GM11168 (cell line): ENCODE measurements around the gene ZFPL1.

ENCODE experiments used
- in situ Hi-C: fragments of 300-500 bp; cut with MboI; formaldehyde crosslinking; loops from one replicate; pipeline ENCODE4 v1.12.0; 2022; ENCODE audit warnings: low sequenced_read_pairs; ENCODE audit not compliant: unreplicated experiment

ZFPL1 gene

GRCh38 chr11:65089621-65090020 lies 5.6 kb downstream of the ZFPL1 start:
- in situ Hi-C loops: no loop called here

DNA sequence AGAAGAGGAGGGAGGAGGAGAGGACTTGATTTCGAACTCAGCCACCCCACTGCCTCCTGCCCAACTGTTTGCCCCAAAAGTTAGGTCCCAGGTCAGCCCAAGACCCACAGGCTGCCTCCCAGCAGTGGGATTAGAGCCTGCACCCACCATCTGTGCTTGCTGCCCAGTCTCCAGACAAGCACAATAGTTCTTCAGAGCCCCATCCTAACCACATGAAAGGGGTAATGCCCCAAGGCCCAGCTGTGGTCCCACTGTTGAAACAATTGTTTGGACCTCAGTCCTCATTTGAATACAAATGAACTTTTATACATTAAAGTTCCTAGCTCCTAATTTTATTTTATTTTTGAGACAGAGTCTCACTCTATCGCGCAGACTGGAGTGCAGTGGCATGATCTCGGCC lies 6.6 kb downstream of the ZFPL1 start:
- in situ Hi-C loops: no loop called here

GRCh38 chr11:65095427-65095826 lies 11.4 kb downstream of the ZFPL1 start:
- in situ Hi-C loops: no loop called here

DNA sequence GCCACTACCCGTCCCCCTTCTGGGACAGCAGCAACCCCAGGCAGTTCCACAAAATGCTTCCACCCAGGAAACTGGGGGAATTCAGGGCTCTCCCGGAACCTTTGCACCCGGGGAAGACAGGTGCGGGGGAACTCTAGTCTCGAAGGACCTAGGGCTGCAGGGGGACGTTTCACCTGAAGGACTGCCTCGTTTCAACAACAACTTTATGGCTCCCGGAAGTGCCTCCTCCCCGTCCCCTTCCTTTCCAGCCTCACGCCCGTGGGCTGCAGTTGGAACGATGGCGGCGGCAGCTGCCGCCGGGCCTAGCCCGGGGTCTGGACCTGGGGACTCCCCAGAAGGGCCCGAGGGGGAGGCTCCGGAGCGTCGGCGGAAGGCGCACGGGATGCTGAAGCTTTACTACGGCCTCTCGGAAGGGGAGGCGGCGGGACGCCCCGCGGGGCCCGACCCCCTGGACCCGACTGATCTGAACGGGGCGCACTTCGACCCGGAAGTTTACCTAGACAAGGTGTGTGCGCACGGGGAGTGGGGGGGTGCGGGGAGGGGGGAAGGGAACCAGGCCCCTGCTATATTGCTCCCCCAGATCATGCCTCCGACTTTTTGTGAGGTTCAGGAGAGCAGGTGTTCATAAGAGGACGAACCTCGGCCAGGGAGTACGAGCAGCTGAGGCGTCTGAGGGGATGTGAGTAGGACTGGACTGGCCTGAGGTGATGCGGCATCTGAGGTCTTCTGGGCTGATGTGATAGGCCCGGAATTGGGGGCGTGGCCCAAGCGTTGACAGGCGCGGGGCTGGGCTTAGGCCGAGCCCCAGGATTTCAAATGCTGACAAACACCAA lies 12.2 kb downstream of the ZFPL1 start, which contains the start of gene VPS51:
TSS of gene VPS51 (plus strand) at position 241 of the 833 bp plus-strand sequence. CDS start at position 278, 37 bp downstream.
- in situ Hi-C loops: no loop called here

DNA sequence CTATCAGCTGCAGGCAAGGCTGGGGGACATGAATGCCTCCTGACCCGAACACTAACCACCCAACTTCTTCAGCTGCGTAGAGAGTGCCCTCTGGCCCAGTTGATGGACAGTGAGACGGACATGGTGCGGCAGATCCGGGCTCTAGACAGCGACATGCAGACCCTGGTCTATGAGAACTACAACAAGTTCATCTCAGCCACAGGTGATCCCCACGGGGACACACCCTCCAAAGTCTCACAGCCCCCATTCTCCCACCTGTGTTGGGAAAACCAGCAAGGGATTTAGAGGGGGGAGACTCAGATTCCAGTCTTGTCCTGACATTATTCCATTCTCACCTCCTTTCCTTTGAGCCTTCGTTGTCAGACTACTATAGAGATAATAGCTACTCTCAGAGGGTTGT lies 12.9 kb downstream of the ZFPL1 start:
- in situ Hi-C loops: no loop called here

DNA sequence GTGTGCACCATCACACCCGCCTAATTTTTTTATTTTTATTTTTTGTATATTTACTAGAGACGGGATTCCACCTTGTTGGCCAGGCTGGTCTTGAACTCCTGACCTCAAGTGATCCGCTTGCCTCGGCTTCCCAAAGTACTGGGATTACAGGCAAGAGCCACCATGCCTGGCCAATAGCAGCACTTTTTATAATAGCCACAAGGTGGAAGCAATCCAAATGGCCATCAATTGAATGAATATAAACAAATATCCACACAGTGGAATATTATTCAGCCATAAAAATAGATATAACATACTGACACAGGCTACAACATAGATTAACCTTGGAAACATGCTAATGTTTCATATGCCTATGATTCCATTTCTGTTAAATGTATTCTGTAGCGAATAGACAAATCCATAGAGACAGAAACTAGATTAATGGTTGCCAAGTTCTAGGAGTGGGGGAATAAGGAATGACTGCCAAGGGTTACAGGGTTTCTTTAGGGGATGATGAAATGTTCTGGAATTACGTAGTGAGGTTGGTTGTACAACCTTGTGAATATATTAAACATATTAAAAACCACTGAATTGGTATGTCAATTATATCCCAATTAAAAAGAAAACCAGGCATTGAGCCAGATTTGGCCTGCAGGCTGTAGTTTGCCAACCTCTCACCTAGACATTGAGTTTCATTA lies 16.8 kb downstream of the ZFPL1 start:
- in situ Hi-C loops: no loop called here

GRCh38 chr11:65102142-65103095 lies 18.4 kb downstream of the ZFPL1 start:
- in situ Hi-C loops: no loop called here

DNA sequence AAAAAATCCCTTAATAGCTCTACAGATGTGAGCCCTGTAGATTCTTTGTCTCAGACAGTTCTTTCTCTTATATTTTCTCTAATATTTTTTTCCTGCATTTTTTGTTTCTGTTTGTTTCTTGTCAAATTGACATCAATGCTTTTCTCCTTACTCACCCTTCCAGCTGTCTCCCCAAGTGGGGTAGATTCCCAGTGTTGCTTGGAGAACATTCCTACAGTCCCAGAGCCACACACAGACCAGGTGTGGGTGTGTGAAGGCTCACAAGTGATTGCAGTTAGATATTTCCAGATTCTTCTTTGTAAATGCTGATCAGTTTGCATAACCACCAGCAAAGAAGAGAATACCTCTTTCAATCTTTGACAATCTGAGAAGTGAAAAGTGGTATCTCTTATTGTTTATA lies 19.5 kb downstream of the ZFPL1 start:
- in situ Hi-C loops: no loop called here

GRCh38 chr11:65104628-65105027 lies 20.6 kb downstream of the ZFPL1 start:
- in situ Hi-C loops: no loop called here

GRCh38 chr11:65107078-65107477 lies 23.1 kb downstream of the ZFPL1 start:
- in situ Hi-C loops: no loop called here

- in situ Hi-C loops: no loop called here
Observed at GRCh38 chr11:65107751-65108468, 23.9 kb downstream of the ZFPL1 start.

DNA sequence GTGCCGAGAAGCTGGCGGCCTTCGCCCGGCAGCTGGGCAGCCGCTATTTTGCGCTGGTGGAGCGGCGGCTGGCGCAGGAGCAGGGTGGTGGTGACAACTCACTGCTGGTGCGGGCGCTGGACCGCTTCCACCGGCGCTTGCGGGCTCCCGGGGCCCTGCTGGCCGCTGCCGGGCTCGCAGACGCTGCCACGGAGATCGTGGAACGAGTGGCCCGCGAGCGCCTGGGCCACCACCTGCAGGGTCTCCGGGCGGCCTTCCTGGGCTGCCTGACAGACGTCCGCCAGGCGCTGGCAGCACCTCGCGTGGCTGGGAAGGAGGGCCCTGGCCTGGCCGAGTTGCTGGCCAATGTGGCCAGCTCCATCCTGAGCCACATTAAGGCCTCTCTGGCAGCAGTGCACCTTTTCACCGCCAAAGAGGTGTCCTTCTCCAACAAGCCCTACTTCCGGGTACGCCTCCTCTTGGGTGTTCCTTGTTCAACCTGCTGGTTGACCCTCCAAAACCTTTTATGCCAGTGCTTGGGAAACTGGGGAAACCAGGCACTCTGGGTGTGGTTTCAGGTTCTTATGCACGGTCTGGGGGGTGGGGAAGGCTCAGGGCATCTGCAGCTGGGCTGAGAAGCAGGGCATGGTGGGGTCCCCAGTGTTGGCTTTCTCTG lies 24.6 kb downstream of the ZFPL1 start:
- in situ Hi-C loops: no loop called here

DNA sequence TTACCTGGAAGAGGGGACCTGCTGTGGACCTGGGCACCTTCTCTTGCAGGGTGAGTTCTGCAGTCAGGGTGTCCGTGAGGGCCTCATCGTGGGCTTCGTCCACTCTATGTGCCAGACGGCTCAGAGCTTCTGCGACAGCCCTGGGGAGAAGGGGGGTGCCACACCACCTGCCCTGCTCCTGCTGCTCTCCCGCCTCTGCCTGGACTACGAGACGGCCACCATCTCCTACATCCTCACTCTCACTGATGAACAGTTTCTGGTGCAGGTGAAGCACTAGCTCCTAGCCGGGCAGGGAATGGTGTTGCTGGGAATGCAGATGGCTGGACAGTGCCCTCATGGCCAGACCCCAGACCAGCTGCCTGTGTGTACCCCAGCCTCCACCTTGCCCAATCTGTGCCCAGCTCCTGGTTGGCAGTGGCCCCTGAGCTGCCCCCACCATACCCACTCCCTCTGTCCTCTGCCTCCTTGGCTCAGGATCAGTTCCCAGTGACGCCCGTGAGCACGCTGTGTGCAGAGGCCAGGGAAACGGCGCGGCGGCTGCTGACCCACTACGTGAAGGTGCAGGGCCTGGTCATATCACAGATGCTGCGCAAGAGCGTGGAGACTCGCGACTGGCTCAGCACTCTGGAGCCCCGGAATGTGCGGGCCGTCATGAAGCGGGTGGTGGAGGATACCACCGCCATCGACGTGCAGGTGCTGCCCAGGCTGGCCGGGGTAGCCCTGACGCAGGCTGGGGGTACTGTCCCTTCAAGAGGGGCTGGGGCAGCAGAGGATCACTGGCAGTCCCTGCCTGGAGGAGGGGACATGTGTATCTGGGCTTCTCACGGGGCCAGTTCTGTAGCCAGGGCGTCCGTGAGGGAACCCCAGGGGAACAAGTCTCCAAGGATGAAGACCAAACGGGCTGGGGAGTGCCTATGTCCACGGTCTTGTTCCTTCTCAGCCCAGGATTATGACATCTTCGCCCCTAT lies 25.5 kb downstream of the ZFPL1 start:
- in situ Hi-C loops: no loop called here

GRCh38 chr11:65110354-65110861 lies 26.4 kb downstream of the ZFPL1 start:
- in situ Hi-C loops: no loop called here

GRCh38 chr11:65111159-65111743 lies 27.2 kb downstream of the ZFPL1 start:
- in situ Hi-C loops: no loop called here

DNA sequence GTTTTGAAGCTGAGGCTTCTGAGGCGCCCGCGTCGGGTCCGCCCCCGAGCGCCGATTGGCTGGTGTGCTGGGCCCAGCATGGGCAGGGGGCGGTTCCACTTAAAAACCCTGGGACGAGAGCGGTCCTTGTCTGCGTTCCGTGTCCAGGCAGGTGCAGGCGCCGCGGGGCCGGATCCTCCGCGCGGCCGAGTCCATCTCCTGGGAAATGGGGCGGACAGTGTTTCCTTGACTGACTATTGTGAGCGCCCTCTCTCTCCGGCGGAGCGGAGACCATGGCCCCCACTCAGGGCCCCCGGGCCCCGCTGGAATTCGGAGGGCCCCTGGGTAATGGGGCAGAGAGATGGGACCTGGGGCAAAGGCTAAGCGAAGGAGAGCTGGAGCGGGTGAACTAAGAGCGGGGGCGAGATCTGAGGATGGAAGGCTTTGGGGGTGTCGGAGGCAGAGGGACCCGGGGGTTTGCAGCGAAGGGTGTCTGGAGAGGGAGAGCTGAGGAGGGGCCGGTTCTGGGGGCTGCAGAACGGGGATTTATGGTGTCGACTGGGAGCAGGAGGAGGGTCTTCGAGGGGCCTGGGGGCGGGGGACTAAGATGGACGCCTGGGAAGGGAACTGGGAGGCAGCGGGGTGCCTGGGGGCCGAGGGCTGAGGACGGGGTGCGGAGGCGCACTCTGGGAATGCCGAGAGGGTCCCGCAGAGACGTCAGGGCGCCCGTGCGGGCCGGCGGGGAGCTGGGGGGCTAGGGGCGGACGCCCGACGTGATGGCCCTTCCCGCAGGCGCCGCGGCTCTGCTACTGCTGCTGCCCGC lies 27.9 kb downstream of the ZFPL1 start, which contains the start of gene TM7SF2:
TSS of gene TM7SF2 (plus strand) at position 129 of the 802 bp plus-strand sequence. CDS start at position 273, 144 bp downstream.
- in situ Hi-C loops: no loop called here
